Calu3 (cell line): ENCODE data around the gene PROS1. TPM values are rescaled to one million over a fixed set of nuclear protein-coding genes. Genes with fewer than 3 reads are reported as not detected.

Experiments
- BruUV-seq: library from RNA; stranded (reverse); fragments of 400-500 nt; replicated peaks from 2 replicates; lab custom pipeline; 2021; lab: Mats Ljungman, UMichigan
- CTCF ChIA-PET: fragments of 300-600 bp; sonication (Branson Sonifier 250); formaldehyde crosslinking; loops from one replicate; lab custom pipeline; 2022; ENCODE audit warnings: antibody characterized with exemption; lab: Charles Lee
- DNase-seq: peaks from one replicate; pipeline ENCODE4 v3.0.0; 2022
- H3K27ac Mint-ChIP-seq: one replicate; pipeline ENCODE4 v1.8.0; 2022; ENCODE audit warnings: mixed read lengths; ENCODE audit not compliant: unreplicated experiment
- H3K27me3 Mint-ChIP-seq: one replicate; pipeline ENCODE4 v1.8.0; 2022; ENCODE audit warnings: mixed read lengths; ENCODE audit not compliant: unreplicated experiment
- H3K36me3 Mint-ChIP-seq: one replicate; pipeline ENCODE4 v1.8.0; 2022; ENCODE audit warnings: mild to moderate bottlenecking, moderate library complexity, mixed read lengths; ENCODE audit not compliant: insufficient read depth, unreplicated experiment
- H3K4me1 Mint-ChIP-seq: one replicate; pipeline ENCODE4 v1.8.0; 2022; ENCODE audit warnings: mild to moderate bottlenecking, low read depth, mixed read lengths; ENCODE audit not compliant: unreplicated experiment
- H3K4me3 Mint-ChIP-seq: one replicate; pipeline ENCODE4 v1.8.0; 2022; ENCODE audit warnings: mild to moderate bottlenecking, low read depth, moderate library complexity, mixed read lengths; ENCODE audit not compliant: unreplicated experiment
- H3K9me3 Mint-ChIP-seq: one replicate; pipeline ENCODE4 v1.8.0; 2022; ENCODE audit warnings: low read depth, mixed read lengths; ENCODE audit not compliant: unreplicated experiment
- intact Hi-C: fragments of 100-400 bp; cut with micrococcal nuclease; formaldehyde crosslinking; loops from one replicate; pipeline ENCODE4 v1.10.0; 2022; ENCODE audit not compliant: unreplicated experiment
- total RNA-seq: library from RNA; stranded (reverse); gene quantifications from 2 replicates; pipeline ENCODE4 v1.2.3, GENCODE V29; 2022
- TF ChIP-seq, protein P1 (sequence below): fragments of 200-600 bp; IDR thresholded peaks from one replicate; pipeline ENCODE4 v1.8.0; 2022; ENCODE audit warnings: antibody characterized with exemption; ENCODE audit not compliant: unreplicated experiment

The PROS1 gene
- total RNA-seq, 1 experiment from 2014 or later, result 2.6 TPM

DNA sequence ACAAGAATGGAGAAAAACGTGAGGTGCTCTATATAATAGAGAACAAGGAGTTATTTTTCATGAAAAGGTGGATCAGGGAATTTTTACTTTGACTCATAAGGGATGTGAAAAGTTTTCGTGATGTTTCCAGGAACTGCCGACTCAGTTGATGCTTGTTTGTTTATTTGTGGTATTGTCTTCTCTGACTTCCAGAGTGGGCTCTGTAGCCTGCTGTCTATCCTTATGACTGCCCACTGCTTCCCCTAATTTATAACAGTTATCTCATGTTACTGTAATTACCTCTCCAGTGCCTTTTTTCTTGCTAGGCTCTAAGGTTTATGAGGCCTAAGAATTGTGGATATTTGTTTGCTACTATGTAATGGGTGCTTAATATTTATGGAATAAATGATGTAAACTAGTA is 18.5 kb upstream of the PROS1 start:
- Mint-ChIP-seq H3K4me3 (no peak overlapping the region), H3K36me3 (no peaks in the 10 kb centered on the region), H3K9me3 (no peaks in the 10 kb centered on the region), H3K27ac (no peak overlapping the region), H3K27me3 (no peaks in the 10 kb centered on the region), H3K4me1 (no peaks in the 10 kb centered on the region)
- no peak for DNase-seq
- CTCF ChIA-PET, result no interaction called here
- TF ChIP-seq, protein P1, sequence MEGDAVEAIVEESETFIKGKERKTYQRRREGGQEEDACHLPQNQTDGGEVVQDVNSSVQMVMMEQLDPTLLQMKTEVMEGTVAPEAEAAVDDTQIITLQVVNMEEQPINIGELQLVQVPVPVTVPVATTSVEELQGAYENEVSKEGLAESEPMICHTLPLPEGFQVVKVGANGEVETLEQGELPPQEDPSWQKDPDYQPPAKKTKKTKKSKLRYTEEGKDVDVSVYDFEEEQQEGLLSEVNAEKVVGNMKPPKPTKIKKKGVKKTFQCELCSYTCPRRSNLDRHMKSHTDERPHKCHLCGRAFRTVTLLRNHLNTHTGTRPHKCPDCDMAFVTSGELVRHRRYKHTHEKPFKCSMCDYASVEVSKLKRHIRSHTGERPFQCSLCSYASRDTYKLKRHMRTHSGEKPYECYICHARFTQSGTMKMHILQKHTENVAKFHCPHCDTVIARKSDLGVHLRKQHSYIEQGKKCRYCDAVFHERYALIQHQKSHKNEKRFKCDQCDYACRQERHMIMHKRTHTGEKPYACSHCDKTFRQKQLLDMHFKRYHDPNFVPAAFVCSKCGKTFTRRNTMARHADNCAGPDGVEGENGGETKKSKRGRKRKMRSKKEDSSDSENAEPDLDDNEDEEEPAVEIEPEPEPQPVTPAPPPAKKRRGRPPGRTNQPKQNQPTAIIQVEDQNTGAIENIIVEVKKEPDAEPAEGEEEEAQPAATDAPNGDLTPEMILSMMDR, result no peak
- intact Hi-C loops, result no loop called here
- no TSS peak for BruUV-seq

DNA sequence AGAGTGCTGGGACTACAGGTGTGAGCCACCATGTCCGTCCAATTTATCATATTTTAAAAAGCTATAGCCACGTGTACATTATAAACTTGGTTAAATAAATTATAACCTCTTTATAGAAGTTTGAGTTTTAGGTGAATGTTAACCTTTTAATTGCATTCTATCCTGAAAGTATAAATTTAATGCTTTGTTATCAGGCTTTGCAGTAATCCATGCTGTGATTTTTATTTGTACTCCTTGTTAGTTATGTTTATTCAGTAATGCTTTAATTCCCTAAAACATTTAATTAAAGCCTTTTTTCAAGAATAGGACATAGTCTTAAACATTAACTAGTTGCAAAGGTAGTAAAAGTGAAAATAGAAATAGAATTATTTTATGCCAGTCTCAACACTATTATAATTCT is 17.9 kb upstream of the PROS1 start:
- H3K36me3 Mint-ChIP-seq, result no peaks in the 10 kb centered on the region
- intact Hi-C loops, result no loop called here

DNA sequence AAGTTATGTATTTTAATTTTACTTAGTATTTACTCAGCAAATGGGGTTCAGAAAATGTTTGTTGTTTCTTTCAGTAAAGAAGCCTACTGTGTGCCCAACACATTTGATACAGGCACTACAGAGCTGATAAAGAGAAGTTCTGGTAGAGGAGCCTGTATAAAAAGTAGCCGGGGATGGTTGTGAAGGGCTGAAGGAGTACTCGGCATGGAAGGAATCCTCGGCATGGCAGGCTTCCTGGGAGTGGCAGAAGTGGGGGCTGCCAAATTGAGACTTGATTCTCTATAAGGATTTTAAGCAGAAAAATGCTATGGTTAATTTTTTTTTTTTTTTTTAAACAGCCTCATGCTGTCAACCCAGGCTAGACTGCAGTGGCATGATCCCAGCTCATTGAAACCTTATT is 15.5 kb upstream of the PROS1 start:
- intact Hi-C loops, result no loop called here
- BruUV-seq, result no TSS peak
- no peaks in the 10 kb centered on the region for H3K4me1 Mint-ChIP-seq
- TF ChIP-seq, protein P1, result no peak
- no peak overlapping the region for H3K4me3 Mint-ChIP-seq
- CTCF ChIA-PET, result interaction anchor here (0.6 kb wide), 1 partner anchor 1343 kb away, joined by 3 read pairs; no protein-coding TSS in a partner anchor
- H3K36me3 Mint-ChIP-seq, result no peaks in the 10 kb centered on the region
- no peak for DNase-seq
- no peak overlapping the region for H3K27ac Mint-ChIP-seq
- H3K9me3 Mint-ChIP-seq, result no peaks in the 10 kb centered on the region
- no peaks in the 10 kb centered on the region for H3K27me3 Mint-ChIP-seq

More for the DNA sequence above, 17.9 kb upstream of the PROS1 start:
- no peak overlapping the region for H3K4me3 Mint-ChIP-seq
- CTCF ChIA-PET, result no interaction called here
- no peak for DNase-seq
- H3K27ac Mint-ChIP-seq, result no peak overlapping the region
- TF ChIP-seq, protein P1, result no peak
- H3K9me3 Mint-ChIP-seq, result no peaks in the 10 kb centered on the region
- BruUV-seq, result no TSS peak
- H3K4me1 Mint-ChIP-seq, result no peaks in the 10 kb centered on the region
- no peaks in the 10 kb centered on the region for H3K27me3 Mint-ChIP-seq

DNA sequence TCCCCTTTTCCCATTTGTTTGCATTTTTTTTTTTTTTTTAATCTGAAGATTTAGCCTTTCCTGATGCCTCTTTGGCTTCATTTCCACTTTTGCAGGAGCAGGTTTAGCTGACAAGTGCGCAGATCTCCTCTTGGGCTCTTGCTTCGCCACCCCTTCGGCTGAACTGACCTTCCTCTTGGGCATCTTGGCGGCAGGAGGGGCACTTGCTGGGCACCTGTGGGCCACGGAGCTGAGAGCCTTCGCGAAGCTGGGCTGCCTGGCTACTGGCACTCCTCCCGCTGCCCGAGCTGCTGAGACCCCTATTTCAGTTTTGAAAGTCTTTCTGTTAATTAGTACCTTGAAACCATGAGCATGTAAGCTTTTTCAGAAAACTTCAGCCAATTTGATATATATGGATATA is 15.1 kb upstream of the PROS1 start:
- Mint-ChIP-seq H3K36me3 (no peaks in the 10 kb centered on the region), H3K4me3 (no peak overlapping the region), H3K4me1 (no peaks in the 10 kb centered on the region), H3K9me3 (no peaks in the 10 kb centered on the region), H3K27ac (no peak overlapping the region), H3K27me3 (no peaks in the 10 kb centered on the region)
- CTCF ChIA-PET, result interaction anchor here (0.6 kb wide), 1 partner anchor 1344 kb away, joined by 3 read pairs; no protein-coding TSS in a partner anchor
- DNase-seq, result no peak
- TF ChIP-seq, protein P1, result no peak
- intact Hi-C loops, result no loop called here
- no TSS peak for BruUV-seq
